ENCODE results near the gene SFMBT2. TPM values are rescaled to one million over a fixed set of nuclear protein-coding genes. Genes with fewer than 3 reads are reported as not detected.
"Not testable (repeated sequence)": the region's sequence is repeated elsewhere in the genome, so short reads cannot be mapped to it uniquely, and the experiment has no call there.

Gene SFMBT2
- total RNA-seq, 1 experiment from 2014 or later: not detected

- in situ Hi-C loops (cut with HindIII; ENCODE audit: low sequenced_read_pairs): no loop called here
- no peak for DNase-seq (ENCODE audit: low spot score)
Measured at GRCh38 chr10:7186387-7187018, 224.3 kb downstream of the SFMBT2 start.

- DNase-seq (ENCODE audit: low spot score): no peak
- in situ Hi-C loops (cut with HindIII; ENCODE audit: low sequenced_read_pairs): no loop called here
Measured at GRCh38 chr10:7185367-7185690, 225.5 kb downstream of the SFMBT2 start.

GRCh38 chr10:7184660-7185366, 226.0 kb downstream of the SFMBT2 start:
- in situ Hi-C loops (cut with HindIII; ENCODE audit: low sequenced_read_pairs): no loop called here
- no peak for DNase-seq (ENCODE audit: low spot score)

GRCh38 chr10:7184116-7184515, 226.7 kb downstream of the SFMBT2 start:
- in situ Hi-C loops (cut with HindIII; ENCODE audit: low sequenced_read_pairs); DNase-seq (ENCODE audit: low spot score): not testable (repeated sequence)

- DNase-seq (ENCODE audit: low spot score); in situ Hi-C loops (cut with HindIII; ENCODE audit: low sequenced_read_pairs): not testable (repeated sequence)
Measured at GRCh38 chr10:7182327-7182726, 228.5 kb downstream of the SFMBT2 start.

GRCh38 chr10:7181420-7181819, 229.4 kb downstream of the SFMBT2 start:
- in situ Hi-C loops (cut with HindIII; ENCODE audit: low sequenced_read_pairs): no loop called here
- no peak for DNase-seq (ENCODE audit: low spot score)

- DNase-seq (ENCODE audit: low spot score): no peak
- in situ Hi-C loops (cut with HindIII; ENCODE audit: low sequenced_read_pairs): no loop called here
Measured at GRCh38 chr10:7179536-7179935, 231.3 kb downstream of the SFMBT2 start.

GRCh38 chr10:7173948-7174347, 236.9 kb downstream of the SFMBT2 start:
- DNase-seq (ENCODE audit: low spot score): no peak
- in situ Hi-C loops (cut with HindIII; ENCODE audit: low sequenced_read_pairs): no loop called here

GRCh38 chr10:7171825-7172224, 239.0 kb downstream of the SFMBT2 start:
- in situ Hi-C loops (cut with HindIII; ENCODE audit: low sequenced_read_pairs): no loop called here
- DNase-seq (ENCODE audit: low spot score): no peak

- DNase-seq (ENCODE audit: low spot score): peak; percentile 74
- in situ Hi-C loops (cut with HindIII; ENCODE audit: low sequenced_read_pairs): no loop called here
Measured at GRCh38 chr10:7170626-7171322, 240.1 kb downstream of the SFMBT2 start.

- in situ Hi-C loops (cut with HindIII; ENCODE audit: low sequenced_read_pairs): no loop called here
- no peak for DNase-seq (ENCODE audit: low spot score)
Measured at GRCh38 chr10:7168414-7168813, 242.4 kb downstream of the SFMBT2 start.

- in situ Hi-C loops (cut with HindIII; ENCODE audit: low sequenced_read_pairs): no loop called here
Measured at GRCh38 chr10:7165500-7166177, 245.2 kb downstream of the SFMBT2 start.

GRCh38 chr10:7164955-7165354, 245.9 kb downstream of the SFMBT2 start:
- no peak for DNase-seq (ENCODE audit: low spot score)
- in situ Hi-C loops (cut with HindIII; ENCODE audit: low sequenced_read_pairs): no loop called here

More at GRCh38 chr10:7165500-7166177, 245.2 kb downstream of the SFMBT2 start:
- no peak for DNase-seq (ENCODE audit: low spot score)

- DNase-seq (ENCODE audit: low spot score): peak; percentile 68
- in situ Hi-C loops (cut with HindIII; ENCODE audit: low sequenced_read_pairs): no loop called here
Measured at GRCh38 chr10:7162331-7162730, 248.5 kb downstream of the SFMBT2 start.

GRCh38 chr10:7161484-7162250, 249.2 kb downstream of the SFMBT2 start:
- in situ Hi-C loops (cut with HindIII; ENCODE audit: low sequenced_read_pairs): no loop called here

GRCh38 chr10:7159928-7160327, 250.9 kb downstream of the SFMBT2 start:
- in situ Hi-C loops (cut with HindIII; ENCODE audit: low sequenced_read_pairs): no loop called here
- DNase-seq (ENCODE audit: low spot score): no peak

More at GRCh38 chr10:7161484-7162250, 249.2 kb downstream of the SFMBT2 start:
- DNase-seq (ENCODE audit: low spot score): peak; percentile 14

- in situ Hi-C loops (cut with HindIII; ENCODE audit: low sequenced_read_pairs): no loop called here
- no peak for DNase-seq (ENCODE audit: low spot score)
Measured at GRCh38 chr10:7159517-7159916, 251.3 kb downstream of the SFMBT2 start.

- no peak for DNase-seq (ENCODE audit: low spot score)
- in situ Hi-C loops (cut with HindIII; ENCODE audit: low sequenced_read_pairs): no loop called here
Measured at GRCh38 chr10:7157091-7157490, 253.7 kb downstream of the SFMBT2 start.

- no peak for DNase-seq (ENCODE audit: low spot score)
- in situ Hi-C loops (cut with HindIII; ENCODE audit: low sequenced_read_pairs): no loop called here
Measured at GRCh38 chr10:7153750-7154149, 257.1 kb downstream of the SFMBT2 start.

Measured in G401 (cell line).